NCI-H1092 (cell line): ENCODE data around the gene CEP112.
"Not testable (repeated sequence)": the region's sequence is repeated elsewhere in the genome, so short reads cannot be mapped to it uniquely, and the experiment has no call there.

Experiments
- DNase-seq: peaks from one replicate; lab custom pipeline; 2025; lab: John Stamatoyannopoulos, UW

Gene CEP112

GRCh38 chr17:66152756-66153155, 39.2 kb downstream of the CEP112 start:
- DNase-seq = no peak

GRCh38 chr17:66150708-66151107, 41.2 kb downstream of the CEP112 start:
- no peak for DNase-seq

- no peak for DNase-seq
Observed at GRCh38 chr17:66149562-66149961, 42.4 kb downstream of the CEP112 start.

GRCh38 chr17:66146394-66146793, 45.5 kb downstream of the CEP112 start:
- DNase-seq = no peak

- no peak for DNase-seq
Observed at GRCh38 chr17:66143657-66144282, 48.2 kb downstream of the CEP112 start.

- DNase-seq = no peak
Observed at GRCh38 chr17:66142428-66142827, 49.5 kb downstream of the CEP112 start.

GRCh38 chr17:66138120-66138519, 53.8 kb downstream of the CEP112 start:
- no peak for DNase-seq

GRCh38 chr17:66135896-66136295, 56.0 kb downstream of the CEP112 start:
- DNase-seq = no peak

- DNase-seq = no peak
Observed at GRCh38 chr17:66135219-66135618, 56.7 kb downstream of the CEP112 start.

- DNase-seq = no peak
Observed at GRCh38 chr17:66129759-66130158, 62.2 kb downstream of the CEP112 start.

- no peak for DNase-seq
Observed at GRCh38 chr17:66126231-66126630, 65.7 kb downstream of the CEP112 start.

- no peak for DNase-seq
Observed at GRCh38 chr17:66123163-66123562, 68.8 kb downstream of the CEP112 start.

GRCh38 chr17:66115246-66115645, 76.7 kb downstream of the CEP112 start:
- DNase-seq = no peak

- no peak for DNase-seq
Observed at GRCh38 chr17:66114609-66115008, 77.3 kb downstream of the CEP112 start.

- DNase-seq = no peak
Observed at GRCh38 chr17:66107731-66108130, 84.2 kb downstream of the CEP112 start.

- no peak for DNase-seq
Observed at GRCh38 chr17:66098040-66098439, 93.9 kb downstream of the CEP112 start.

- no peak for DNase-seq
Observed at GRCh38 chr17:66094727-66095126, 97.2 kb downstream of the CEP112 start.

GRCh38 chr17:66091445-66092080, 100.4 kb downstream of the CEP112 start:
- no peak for DNase-seq

- no peak for DNase-seq
Observed at GRCh38 chr17:66089764-66090163, 102.2 kb downstream of the CEP112 start.

GRCh38 chr17:66088173-66088572, 103.8 kb downstream of the CEP112 start:
- DNase-seq = no peak

GRCh38 chr17:66087073-66087472, 104.9 kb downstream of the CEP112 start:
- no peak for DNase-seq

- no peak for DNase-seq
Observed at GRCh38 chr17:66085221-66085620, 106.7 kb downstream of the CEP112 start.

GRCh38 chr17:66080670-66081069, 111.3 kb downstream of the CEP112 start:
- DNase-seq = not testable (repeated sequence)
